ENCODE results near the gene ACOXL.

DNA sequence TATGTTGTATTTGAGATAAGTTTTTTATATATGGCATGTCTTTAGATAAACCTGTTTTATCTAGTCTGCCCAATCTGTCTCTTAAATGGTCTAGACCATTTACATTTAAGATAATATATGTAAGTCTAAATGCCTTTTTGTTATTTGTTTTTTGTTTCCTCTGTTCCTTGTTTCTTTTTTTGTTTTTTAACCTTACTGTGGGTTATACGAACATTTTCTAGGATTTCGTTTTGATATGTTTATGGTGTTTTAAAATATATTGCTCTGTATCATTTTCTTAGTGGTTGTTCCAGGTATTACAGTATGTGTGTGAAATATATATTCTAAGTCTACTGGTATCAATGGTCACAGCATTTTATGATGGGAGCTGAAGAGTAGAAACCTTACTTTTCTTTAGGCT is 401.7 kb downstream of the ACOXL start:
- TF ChIP-seq EZH2 (IDR thresholded peaks at IDR 0.05; ENCODE audit: insufficient read depth, poor library complexity, severe bottlenecking) (no peak), EZH2phosphoT487 (IDR thresholded peaks at IDR 0.05; ENCODE audit: insufficient read depth, low read depth) (no peak)
